NCI-H748 (cell line): ENCODE measurements around the gene ALKBH7.

Experiments used
- DNase-seq: peaks from one replicate; lab custom pipeline; 2025; ENCODE audit not compliant: unreplicated experiment; lab: John Stamatoyannopoulos, UW

Gene ALKBH7

DNA sequence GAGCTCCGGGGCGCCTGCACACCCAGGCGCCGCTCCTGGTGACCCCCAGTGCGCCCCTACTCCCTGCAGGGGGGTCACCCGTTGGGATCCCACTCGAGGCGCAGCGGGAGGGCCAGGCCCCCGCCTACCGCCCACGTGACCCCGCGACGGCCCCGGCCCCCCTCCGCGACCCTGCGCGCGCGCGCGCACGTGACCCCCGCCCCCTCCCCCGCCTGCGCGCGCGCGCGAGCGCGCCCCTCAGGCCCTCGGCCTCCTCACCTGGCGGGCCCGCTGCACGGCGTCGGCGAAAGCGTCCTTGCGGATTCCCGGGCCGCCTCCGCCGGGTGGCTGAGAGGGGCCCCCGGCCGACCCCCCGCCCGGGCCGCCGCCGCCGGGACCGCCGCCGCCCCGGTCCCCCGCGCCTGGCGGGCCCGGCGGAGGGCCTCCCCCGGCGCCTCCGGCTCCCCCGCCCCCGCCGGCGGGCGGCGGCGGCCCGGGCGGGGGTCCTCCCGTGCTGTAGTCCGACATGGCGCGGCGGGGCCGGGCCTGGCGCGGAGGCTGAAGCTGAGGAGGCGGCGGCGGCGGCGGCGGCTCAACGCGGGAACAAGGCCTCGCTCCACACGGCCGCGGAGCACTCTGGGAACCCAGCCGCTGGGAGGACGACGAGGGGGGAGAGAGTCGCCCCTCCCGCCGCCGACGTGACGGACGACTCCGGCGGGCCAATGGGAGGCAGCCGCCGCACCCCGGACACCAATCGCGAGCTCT is 51.8 kb downstream of the ALKBH7 start, which contains the start of gene KHSRP:
Gene KHSRP (minus strand): TSS at position 617 of the 744 bp plus-strand sequence. CDS start 110 bp downstream, at position 507.
- peak; percentile 6 for DNase-seq
